OCI-M2 (cell line): ENCODE data around the gene MAD2L2.

ENCODE experiments used
- DNase-seq: peaks from one replicate; lab custom pipeline; 2025; ENCODE audit not compliant: unreplicated experiment; lab: John Stamatoyannopoulos, UW

Gene MAD2L2

GRCh38 chr1:11638121-11638520 is 42.8 kb downstream of the MAD2L2 start:
- DNase-seq, result no peak

DNA sequence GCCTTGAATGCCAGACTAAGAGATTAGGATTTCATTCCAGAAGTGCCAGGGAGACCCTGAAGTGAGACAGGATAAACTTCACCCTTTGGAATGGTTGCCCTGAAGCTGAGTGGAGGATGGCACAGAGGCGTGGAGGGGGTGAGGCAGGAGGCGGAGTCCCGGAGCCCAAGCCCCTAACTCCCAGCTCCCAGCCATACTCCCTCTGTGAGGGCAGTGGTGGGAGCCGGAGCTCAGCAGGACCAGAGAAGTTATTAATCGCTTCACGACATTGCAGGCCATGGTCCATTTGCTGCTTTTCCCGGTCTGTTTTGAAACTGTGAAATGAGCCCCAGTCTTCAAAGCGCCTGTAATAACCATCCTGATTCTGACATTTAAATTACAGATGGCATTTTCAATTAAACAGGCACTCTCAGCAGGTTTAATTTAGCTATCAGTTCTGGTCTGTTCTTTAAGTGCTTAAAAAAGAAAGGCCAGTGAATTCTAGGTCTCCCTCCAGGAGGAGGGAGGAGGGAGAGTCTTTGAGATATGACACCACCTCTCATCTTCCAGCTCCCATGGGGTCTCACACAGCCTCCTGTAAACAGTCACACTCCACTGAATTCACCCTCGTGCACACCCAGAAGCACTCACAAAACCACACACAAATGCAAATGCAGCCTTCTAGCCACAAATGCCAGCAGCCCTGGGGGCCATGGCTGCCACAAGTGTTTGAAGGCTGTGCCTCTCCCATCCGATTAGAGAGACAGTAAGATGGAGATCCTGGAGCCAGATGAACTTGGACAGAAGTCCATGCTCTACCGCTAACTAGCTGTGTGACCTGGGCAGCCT is 46.4 kb downstream of the MAD2L2 start:
- DNase-seq, result no peak

- no peak for DNase-seq
Measured at GRCh38 chr1:11629184-11630016, 51.5 kb downstream of the MAD2L2 start.

GRCh38 chr1:11628767-11629166 is 52.2 kb downstream of the MAD2L2 start:
- DNase-seq, result no peak

- DNase-seq, result no peak
Measured at GRCh38 chr1:11626551-11626950, 54.4 kb downstream of the MAD2L2 start.
